Left colon (tissue), 2 donors: Measurements from ENCODE around the gene H6PD. TPM values are rescaled to one million over a fixed set of nuclear protein-coding genes. Genes with fewer than 3 reads are reported as not detected.

Source experiments
- ATAC-seq: fragments of 200-7000 bp; cut with Tn5 transposase; one replicate; pipeline ENCODE4 v1.9.1; 2020; ENCODE audit warnings: mild to moderate bottlenecking, moderate library complexity
- DNase-seq, 2 donors: peaks; one replicate each; pipeline ENCODE4 v3.0.0-alpha.2; 2020
- intact Hi-C, 2 donors: fragments of 100-400 bp; cut with DNase I in 1 of 2; cut with micrococcal nuclease in 1 of 2; formaldehyde crosslinking; loops; one replicate each; pipeline versions ENCODE4 v1.11.2 to v1.14.0; 2022; cut with DNase I, micrococcal nuclease
- total RNA-seq, 2 donors: library from RNA; stranded (reverse); fragmentation: NEBNext Ultra II Directional; extraction: Animal tissue kit (Norgen Biotek cat#: 25700); gene quantifications; one replicate each; pipeline ENCODE4 v1.2.1, GENCODE V29; 2021
- donor health status: DM: no; HTN: no; CAD: no.
- donor health status: DM: yes; HTN: yes; CAD: no.

H6PD gene
- total RNA-seq, 2 donors from 2014 or later = 33.4 to 34.9 TPM

DNA sequence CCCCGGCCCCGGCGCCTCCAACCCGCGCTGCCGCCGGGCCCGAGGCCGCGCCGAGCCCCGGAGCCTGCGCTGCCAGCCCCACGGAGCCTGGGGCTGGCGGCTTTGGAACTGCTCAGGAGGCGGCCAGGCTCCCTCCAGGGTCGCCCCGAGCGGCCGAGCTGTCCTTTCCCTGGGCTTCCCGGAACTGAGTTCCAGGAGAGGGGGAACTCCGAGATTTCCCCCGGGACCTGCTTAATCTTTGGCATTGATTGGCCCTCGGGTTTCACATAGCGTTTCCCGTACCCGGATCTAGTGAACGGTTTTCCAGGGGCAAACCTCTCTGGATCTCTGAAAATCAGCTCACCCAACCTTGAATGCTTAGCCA is 504 bp downstream of the H6PD start:
- DNase-seq (no peak), ATAC-seq (no peak)
- intact Hi-C loops = no loop called here

DNA sequence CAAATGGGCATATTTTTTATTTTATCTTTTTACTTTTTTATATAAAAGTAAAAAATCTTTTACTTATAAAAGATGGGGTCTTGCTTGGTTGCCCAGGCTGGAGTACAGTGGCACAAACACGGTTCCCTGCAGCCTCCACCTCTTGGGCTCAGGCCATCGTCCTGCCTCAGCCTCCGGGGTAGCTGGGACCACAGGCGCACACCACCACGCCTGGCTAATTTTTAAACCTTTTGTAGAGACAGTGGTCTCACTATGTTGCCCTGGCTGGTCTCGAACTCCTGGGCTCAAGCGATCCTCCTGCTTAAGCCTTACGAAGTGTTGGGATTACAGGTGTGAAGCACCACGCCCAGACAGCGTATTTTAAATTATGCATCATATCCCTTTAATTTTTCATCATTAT is 986 bp downstream of the H6PD start:
- ATAC-seq (no peak), DNase-seq (no peak)
- intact Hi-C loops = no loop called here

DNA sequence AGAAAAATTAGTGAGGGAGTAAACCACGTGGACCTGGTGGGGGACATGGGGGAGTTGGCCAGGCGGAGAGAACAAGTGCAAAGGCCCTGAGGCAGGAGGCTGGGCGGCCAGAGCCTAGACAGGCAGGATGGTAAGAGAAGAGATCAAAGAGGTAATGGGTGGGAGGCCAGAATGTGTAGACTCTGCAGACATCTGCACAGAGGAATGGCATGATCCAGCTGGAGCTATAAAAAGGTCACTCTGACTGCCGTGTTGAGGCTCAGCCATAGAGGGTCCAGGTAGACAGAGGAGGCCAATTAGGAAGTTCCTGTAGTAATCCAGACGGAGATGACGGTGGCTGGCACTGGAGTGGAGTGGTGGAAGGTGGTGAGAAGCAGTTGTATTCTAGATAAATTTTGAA is 3.6 kb downstream of the H6PD start:
- no peak for DNase-seq
- intact Hi-C loops = no loop called here
- ATAC-seq = no peak

- DNase-seq (no peak), ATAC-seq (peak; percentile 25)
- intact Hi-C loops = no loop called here
Measured at GRCh38 chr1:9238550-9238949, 4.0 kb downstream of the H6PD start.

GRCh38 chr1:9239622-9240401 is 5.2 kb downstream of the H6PD start:
- ATAC-seq (no peak), DNase-seq (peak; percentile 53 to 57)
- intact Hi-C loops = no loop called here

GRCh38 chr1:9240914-9241820 is 6.6 kb downstream of the H6PD start:
- intact Hi-C loops = no loop called here
- ATAC-seq = no peak
- DNase-seq = no peak

DNA sequence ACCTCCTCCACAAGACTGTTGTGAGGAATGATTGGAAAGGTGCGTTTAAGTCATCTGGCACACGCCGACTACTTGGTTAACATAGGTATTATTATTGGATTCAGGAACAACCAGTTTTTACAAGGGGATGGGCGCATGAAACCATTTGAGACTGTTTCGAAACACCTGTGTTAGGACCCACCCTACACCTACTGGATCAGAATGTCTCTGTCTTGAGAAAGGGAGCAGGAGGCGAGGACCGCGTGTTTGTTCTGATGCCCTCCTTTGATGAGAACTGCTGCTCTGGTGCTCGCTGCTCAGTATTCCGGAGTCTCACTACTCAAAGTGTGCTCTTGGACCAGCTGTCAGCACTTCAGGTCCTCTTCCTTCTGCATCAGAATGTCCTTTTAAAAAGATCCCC is 7.3 kb downstream of the H6PD start:
- ATAC-seq = no peak
- no peak for DNase-seq
- intact Hi-C loops = no loop called here

DNA sequence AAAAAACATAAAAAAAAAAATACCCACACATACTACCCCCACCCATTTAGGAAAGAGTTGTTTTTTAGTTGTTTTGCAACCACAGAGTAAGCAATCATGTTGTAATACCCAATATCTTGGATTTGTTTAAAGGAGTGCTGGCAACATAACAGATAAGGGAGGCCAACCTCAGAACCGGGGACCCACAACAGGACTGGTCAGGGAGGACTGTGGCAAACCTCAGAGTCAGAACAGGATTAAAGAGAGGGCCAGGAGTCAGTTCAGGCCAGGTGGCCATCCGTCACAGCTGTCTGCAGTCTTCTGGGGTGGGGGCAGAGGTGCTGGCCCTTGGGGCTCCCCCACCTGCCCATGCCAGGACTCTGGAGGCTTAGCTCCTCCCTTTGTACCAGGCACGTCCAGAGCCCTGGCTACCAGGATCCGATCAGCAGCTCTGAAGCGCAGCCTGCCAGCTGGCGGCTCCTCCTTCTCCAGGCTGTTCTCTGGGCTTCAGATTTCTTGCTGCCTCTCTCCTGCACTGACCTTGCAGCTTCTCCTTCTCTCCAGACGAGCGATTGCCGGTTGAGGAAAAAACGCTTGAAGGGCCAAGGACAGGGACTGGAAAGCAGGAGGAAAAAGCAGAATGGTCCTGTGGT is 7.9 kb downstream of the H6PD start:
- ATAC-seq = no peak
- peak in 1 of 2 donors; percentile 75 for DNase-seq
- intact Hi-C loops = no loop called here

DNA sequence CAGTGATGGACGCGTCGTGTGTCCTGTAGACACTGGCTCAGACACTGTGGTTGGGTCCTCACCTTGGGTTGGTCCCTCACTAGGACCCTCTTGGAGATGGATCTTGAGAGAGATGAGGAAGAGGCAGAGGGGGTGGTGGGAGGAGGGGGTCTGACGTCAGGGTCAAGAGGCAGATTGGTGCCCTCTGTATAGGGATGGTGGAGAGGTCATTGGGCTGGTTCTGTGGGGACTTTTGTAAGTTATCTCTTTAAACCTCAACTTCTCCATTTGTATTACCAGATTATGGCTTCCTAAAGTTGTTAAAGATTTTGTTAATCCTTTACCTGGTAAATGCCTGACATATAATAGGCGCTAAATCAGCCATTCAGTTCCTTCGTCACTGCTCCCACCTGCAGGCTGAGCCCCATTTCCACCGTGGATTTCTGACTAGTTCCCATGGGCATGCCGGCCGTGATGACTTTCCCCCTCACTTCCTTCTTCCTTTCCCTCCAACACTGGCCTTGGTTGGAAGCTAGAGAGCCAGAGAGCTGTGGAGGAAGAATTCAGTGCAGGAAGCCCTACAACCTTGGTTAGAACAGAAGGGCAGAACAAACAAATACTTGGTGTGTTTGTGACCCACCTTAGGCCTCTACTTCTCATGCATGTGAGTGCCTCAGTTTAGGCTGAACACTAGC is 8.6 kb downstream of the H6PD start:
- ATAC-seq (no peak), DNase-seq (no peak)
- intact Hi-C loops = no loop called here

- ATAC-seq (peak; percentile 89), DNase-seq (peak; percentile 57 to 76)
- intact Hi-C loops = no loop called here
Measured at GRCh38 chr1:9244501-9245229, 10.1 kb downstream of the H6PD start.

DNA sequence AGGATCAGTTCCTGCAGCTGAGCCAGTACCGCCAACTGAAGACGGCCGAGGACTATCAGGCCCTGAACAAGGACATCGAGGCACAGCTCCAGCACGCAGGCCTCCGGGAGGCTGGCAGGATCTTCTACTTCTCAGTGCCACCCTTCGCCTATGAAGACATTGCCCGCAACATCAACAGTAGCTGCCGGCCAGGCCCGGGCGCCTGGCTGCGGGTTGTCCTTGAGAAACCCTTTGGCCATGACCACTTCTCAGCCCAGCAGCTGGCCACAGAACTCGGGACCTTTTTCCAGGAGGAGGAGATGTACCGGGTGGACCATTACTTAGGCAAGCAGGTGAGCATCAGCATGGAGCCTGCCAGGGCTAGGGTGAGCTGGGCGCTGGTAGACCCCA is 10.7 kb downstream of the H6PD start:
- intact Hi-C loops = no loop called here
- ATAC-seq (no peak), DNase-seq (no peak)

DNA sequence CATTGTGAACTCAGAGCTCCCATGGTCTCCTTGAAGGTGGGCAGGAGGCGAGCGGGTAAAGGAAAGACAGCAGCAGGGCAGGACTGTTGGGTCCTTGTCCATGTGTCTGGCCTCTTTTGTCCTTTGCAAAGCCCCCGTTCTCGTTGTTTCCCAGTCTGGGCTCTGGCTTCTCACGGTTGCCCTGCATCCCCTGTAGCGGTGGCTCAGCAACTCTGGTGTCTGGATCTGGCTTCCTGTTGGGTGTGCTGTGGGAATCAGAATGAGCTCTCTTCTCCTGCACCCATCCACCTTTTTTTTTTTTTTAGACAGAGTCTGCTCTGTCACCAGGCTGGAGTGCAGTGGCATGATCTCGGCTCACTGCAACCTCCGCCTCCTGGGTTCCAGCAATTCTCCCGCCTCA is 11.1 kb downstream of the H6PD start:
- DNase-seq (no peak), ATAC-seq (no peak)
- intact Hi-C loops = no loop called here

- no peak for ATAC-seq
- intact Hi-C loops = no loop called here
- DNase-seq = no peak
Measured at GRCh38 chr1:9246215-9246614, 11.6 kb downstream of the H6PD start.

DNA sequence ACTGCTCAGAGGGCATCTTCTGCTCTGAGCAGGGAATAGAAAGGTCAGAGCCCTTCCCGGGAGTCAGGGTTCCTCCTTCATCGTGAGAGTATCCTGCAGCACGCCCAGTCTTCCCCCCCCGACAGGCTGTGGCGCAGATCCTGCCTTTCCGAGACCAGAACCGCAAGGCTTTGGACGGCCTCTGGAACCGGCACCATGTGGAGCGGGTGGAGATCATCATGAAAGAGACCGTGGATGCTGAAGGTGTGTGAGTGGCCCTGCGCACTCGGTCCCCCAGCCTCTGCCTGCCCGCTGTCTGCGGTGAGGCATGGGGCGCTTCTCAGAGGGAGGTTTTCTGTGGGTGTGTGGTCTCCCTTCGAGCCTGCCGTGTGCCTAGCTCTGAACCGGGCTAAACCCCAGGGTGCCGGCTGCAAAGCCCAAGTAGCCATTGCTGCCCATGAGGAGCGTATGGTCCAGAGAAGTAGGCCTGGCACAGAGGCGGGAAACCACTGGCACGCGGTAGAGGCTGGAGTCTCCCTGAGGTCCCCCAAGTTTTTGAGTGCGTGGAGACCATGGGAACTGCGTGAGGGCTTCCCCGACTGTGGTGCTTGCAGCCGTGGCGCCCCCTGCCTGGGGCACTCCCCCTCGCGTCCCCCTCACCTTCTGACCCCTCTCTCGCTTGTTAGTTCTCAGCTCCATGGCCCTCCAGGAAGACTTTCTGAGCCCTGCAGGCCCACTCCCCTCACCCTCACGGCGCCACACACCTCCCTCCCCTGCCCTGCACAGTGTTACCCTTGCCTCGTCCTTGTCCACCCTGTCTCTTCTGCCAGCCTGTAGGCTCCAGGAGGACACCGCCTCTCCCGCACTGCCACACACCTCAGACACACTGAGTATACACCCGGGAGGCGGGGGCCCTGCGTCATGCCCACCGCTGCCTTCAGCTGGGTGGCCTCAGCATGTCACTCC is 12.5 kb downstream of the H6PD start:
- intact Hi-C loops = no loop called here
- DNase-seq (no peak), ATAC-seq (no peak)

GRCh38 chr1:9247894-9248293 is 13.3 kb downstream of the H6PD start:
- intact Hi-C loops = no loop called here
- ATAC-seq = no peak
- no peak for DNase-seq

GRCh38 chr1:9248341-9249262 is 14.0 kb downstream of the H6PD start:
- DNase-seq (no peak), ATAC-seq (no peak)

GRCh38 chr1:9249263-9249533 is 14.6 kb downstream of the H6PD start:
- ATAC-seq = no peak
- no peak for DNase-seq
- intact Hi-C loops = no loop called here

More at GRCh38 chr1:9248341-9249262, 14.0 kb downstream of the H6PD start:
- intact Hi-C loops = no loop called here
